Stimulated activated CD8-positive, alpha-beta memory T cell treated with anti-CD3 and anti-CD28 coated beads, Interleukin-4, amount 100 ng/mL, for 1 hour (primary cell): ENCODE results near the gene SPACA7.

ENCODE experiments used
- DNase-seq, 2 donors: peaks; one replicate each; pipeline ENCODE4 v3.0.0-alpha.2; 2020; ENCODE audit warnings: low read depth in 2 of 2, low spot score in 1 of 2

SPACA7 gene

GRCh38 chr13:112446867-112447266 lies 70.7 kb downstream of the SPACA7 start:
- DNase-seq: no peak

DNA sequence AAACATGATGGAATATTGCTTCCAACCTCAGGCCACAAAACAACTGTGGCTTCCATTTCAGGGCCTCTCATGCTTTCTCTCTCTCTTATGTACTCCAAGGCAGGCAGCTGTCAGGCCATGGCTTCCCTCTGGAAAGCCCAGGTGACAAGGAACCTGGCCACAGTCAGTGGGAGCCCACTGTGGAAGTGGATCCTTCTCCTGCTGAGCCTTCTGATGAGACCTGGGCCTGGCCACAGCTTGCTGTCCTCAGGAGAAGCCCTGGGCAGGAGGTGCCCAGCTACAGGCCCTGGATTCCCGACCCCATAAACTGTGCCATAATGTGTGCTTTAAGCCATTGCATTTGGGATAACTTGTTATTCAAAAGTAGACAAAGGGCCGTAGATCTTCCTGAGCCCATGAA lies 71.2 kb downstream of the SPACA7 start:
- DNase-seq: no peak

DNA sequence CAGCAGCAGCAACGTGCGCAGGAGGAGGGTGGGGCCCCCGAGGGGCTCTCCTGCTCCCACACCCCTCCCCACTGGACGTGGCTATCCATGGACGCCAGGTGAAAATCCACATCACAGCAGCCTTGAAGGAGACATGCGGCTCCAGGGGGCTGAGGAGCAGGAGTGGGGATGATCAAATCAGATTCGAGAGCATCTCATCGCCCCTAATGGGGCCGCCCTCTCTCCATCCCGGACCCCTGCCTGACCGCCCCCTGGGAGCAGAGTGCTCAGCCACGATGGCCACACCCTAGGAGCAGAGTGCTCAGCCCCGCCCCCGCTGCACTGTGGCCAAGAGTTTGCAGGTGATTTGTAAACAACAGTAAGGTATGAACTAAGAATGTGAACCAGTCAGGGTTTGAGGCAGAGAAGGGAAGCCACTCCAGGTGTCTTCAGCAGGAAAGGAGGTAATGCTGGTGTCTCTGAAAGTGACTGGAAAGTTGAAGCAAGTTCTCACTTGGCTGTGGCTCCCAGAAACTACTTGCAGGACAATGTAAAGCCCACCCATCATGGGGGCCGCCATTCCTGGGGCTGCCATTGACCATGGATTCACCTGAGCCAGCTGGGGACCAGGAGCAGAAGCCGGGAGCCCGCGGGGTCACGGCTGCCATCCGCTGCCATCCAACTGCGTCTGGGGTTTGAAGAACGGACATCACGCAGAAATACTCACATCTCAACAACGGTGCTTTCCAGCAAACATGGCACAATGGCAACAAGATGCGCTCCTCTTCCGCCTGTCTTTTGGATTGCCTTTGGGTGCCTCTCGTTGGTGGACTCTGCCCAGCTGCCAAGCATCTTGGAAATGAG lies 71.8 kb downstream of the SPACA7 start:
- DNase-seq: no peak

- no peak for DNase-seq
Measured at GRCh38 chr13:112448621-112449544, 72.7 kb downstream of the SPACA7 start.

- no peak for DNase-seq
Measured at GRCh38 chr13:112449545-112449930, 73.4 kb downstream of the SPACA7 start.

GRCh38 chr13:112450118-112450903 lies 74.2 kb downstream of the SPACA7 start:
- no peak for DNase-seq

DNA sequence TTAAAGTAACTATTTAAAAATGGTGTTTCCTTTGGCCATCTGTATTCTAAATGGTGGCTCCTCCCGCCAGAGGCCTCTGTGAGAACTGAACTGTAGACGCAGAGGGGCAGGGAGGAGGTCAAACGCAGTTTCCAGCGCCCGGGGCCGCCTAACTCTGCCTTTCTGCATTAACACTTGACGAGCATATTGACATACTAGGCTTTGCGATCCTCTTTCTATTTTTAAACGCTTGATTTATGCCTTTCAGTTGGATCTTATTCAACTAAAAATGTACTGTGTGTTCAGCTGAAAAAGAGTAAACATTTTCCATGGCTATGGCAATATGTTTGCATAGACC lies 74.7 kb downstream of the SPACA7 start:
- DNase-seq: no peak

DNA sequence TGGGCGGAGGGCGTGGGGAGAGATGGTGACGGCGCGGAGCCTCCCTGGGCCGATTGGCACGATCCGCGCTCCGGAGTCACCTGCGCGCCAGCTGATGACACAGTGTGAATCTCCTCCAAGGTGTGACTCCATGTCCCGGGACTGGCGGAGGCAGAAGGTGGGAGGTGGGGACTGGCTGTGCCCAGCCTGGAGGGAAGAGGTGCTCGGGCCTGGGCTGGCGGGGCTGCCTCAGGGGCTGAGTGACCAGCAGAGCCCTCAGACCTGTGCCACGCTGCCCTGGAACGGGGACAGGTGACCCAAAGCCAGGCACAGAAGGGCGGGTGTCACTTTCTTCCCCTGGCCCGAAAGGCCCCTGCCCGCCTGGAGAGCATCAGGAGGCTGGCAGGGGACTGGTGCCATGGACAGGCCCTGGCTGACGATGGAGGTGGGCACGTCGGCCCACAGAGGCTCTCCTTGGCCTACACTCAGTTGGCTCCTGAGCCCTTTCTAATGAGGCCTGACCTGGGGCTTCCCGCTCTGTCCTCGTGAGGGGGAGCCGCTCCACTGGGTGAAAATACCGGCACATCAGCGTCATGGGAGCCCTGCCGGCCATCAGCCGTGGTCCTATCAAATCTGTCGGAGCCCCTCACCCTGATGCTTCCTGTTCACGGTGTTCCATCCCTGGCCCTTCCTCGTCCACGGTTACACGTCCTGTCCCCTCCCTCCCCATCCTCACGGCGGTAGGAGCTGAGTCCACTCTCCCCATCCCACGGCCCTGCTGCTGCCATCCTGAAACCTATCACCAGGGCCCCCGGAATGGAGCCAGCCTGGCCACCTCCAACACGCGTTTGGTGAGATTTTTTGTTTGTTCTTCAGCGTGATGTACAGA lies 75.6 kb downstream of the SPACA7 start:
- DNase-seq: no peak

- no peak for DNase-seq
Measured at GRCh38 chr13:112452380-112453206, 76.4 kb downstream of the SPACA7 start.

DNA sequence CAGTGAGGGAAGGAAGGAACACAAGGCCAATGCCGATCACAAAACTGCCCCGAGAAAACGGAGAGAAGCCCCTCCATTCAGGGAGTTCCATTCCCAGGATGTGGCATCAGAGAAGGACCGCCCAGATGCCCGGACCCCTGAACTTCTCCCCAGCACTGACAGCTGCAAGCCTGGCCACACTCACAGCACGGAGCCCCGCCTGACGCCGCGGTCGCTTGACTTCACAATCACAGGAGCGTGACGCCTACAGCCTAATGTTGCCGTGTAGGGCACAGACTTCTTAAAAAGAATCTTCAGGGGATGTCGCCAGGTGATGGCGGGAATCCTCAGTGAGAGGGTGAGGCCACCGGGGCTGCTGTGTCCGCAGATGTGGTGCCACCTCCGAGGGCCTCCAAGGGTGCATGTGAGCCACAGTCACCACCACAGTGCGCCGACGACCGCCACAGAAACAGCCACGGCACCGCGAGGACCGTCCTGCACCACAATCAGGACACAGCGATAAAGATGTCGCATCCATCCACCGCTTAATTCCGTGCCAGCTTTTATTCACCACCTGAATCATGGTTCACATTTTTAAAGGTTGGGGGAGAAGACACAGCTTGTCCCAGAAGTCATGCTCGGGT lies 77.2 kb downstream of the SPACA7 start:
- no peak for DNase-seq

- DNase-seq: no peak
Measured at GRCh38 chr13:112453874-112454647, 77.9 kb downstream of the SPACA7 start.

DNA sequence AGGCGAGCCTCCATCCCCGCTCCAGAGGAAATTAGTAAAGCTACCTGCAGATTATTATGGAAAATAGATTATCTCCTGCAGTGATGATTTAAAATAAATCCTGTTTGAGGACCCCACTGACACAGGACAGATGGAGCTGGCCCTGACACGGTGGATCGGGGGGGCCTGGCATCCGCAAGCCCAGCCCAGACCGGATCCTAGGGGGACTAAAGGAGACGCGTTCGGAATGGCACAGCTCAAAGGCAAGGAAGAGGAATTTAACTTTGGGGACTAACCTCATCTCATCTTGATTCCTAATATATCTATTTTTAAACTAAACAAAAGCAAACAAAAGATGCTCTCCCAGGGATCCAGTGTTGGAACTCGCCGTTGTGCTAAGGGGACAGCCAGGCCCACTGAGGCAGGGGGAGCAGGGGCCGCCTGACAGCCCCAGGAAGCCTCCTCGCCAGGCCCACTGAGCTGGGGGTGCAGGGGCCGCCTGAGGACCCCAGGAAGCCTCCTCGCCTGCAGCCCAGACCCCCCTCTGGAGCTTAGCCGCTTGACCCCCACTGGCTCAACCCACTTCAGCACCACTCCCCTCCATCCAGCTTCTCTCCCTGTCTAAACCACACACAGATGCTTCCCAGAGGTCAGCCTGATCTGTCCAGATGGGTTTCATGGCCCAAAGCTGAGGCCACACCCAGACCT lies 78.6 kb downstream of the SPACA7 start:
- DNase-seq: no peak

- no peak for DNase-seq
Measured at GRCh38 chr13:112455476-112456059, 79.4 kb downstream of the SPACA7 start.

DNA sequence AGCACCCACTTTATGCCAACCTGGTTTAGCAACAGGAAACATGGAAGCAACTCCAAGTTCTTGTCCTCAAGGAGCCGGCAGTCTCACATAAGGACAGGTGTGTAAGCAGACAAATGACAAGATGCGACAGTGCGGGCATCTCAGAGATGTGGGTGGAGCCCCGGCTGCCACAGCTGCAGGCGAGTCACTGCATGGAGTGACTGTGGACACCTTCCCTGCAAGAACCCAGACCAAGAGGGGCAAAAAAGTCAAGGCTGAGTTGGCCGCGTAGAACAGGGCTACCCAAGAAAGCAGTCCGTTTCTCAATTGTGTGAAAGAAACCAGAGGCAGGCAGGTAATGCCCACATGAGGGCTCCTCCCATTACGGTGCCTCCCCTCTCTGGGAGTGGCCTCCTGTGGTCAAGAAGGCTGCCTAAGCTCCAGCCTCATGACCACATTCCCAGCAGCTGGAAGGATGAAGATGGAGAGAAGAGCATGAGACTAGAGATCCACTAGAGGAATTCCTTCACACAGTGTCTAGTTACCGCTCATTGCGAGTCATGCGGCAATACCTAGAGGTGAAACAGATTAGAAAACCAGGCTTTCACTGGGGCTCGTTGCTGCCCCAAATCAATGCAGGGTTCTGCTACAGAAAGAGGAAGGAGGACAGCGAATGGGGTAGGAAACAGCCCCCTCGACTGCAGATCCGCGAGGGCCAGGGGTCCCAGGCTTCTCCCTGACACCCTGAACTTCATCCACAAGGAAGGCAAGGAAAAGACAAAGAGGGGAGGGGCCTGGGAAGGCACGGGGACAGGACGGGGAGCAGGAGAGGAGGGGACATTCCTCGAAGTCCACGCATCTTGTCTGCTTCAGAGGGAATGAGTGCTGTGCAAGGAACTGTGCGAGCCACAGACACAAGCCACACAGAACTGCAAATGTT lies 80.2 kb downstream of the SPACA7 start:
- no peak for DNase-seq

DNA sequence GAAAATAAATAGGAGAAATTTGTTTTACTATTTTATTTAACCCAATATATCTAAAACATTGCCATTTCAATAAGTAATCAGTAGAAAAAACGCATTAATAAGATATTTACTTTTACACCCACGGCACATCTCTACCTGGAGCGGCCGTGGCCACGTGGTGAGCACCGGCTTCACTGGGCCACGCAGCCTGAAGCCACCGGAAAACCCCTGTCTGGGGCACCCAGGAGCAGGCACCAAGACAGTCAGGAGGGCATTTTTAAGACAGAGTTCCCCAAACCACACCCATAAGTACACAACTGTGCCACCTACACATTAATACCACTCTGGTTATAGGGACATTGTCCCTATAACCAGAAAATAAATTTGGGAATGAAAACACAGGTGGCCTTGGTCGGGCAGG lies 80.9 kb downstream of the SPACA7 start:
- DNase-seq: no peak

- DNase-seq: no peak
Measured at GRCh38 chr13:112457485-112457884, 81.3 kb downstream of the SPACA7 start.
